Endothelial cell of umbilical vein (primary cell): Measurements from ENCODE around the gene ZNF708.

Source experiments
- EZH2 ChIP-seq: IDR thresholded peaks from 2 replicates; pipeline ENCODE4 v1.6.1; 2012; ENCODE audit warnings: borderline replicate concordance, low read depth, mild to moderate bottlenecking, moderate library complexity, low read length, inconsistent platforms; ENCODE audit not compliant: severe bottlenecking
- POLR2A ChIP-seq: IDR thresholded peaks from 2 replicates; pipeline ENCODE4 v1.6.1; 2012; ENCODE audit warnings: low read depth, mild to moderate bottlenecking, control low read depth, low read length
- TF ChIP-seq, protein P1 (sequence below), 2 donors: IDR thresholded peaks; 1 replicate in 1 of 2; 2 replicates in 1 of 2; pipeline ENCODE4 v1.5.1; 2011; ENCODE audit warnings: low read length in 2 of 2, mild to moderate bottlenecking in 2 of 2, moderate library complexity in 2 of 2, control low read depth in 1 of 2, inconsistent platforms in 1 of 2, low read depth in 1 of 2; ENCODE audit not compliant: insufficient read depth in 1 of 2; ENCODE audit errors: extremely low read depth in 1 of 2
- TF ChIP-seq, protein P2 (sequence below): IDR thresholded peaks from 2 replicates; pipeline ENCODE4 v1.6.1; 2011; ENCODE audit not compliant: insufficient read depth, insufficient read length

DNA sequence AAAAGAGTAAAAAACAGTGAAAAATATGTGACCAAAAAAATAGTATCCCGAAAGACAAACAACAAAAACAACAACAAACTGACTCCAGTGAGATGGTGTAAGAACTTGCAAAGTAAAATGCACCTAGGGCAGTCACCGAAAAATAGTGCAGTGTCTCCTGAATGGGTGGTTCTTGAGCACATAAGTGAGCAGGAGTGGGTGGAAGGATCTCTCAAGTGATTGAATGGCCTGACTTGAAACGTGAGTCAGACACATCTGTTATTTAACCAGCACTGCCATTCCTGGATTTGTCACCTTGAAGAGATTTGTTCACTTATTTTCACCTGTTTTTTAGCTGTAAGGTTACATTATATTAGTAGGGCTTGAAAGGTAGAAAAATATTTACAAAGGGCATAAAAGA, 33.1 kb upstream of the ZNF708 start:
- no peak for TF ChIP-seq POLR2A
- TF ChIP-seq, protein P1, sequence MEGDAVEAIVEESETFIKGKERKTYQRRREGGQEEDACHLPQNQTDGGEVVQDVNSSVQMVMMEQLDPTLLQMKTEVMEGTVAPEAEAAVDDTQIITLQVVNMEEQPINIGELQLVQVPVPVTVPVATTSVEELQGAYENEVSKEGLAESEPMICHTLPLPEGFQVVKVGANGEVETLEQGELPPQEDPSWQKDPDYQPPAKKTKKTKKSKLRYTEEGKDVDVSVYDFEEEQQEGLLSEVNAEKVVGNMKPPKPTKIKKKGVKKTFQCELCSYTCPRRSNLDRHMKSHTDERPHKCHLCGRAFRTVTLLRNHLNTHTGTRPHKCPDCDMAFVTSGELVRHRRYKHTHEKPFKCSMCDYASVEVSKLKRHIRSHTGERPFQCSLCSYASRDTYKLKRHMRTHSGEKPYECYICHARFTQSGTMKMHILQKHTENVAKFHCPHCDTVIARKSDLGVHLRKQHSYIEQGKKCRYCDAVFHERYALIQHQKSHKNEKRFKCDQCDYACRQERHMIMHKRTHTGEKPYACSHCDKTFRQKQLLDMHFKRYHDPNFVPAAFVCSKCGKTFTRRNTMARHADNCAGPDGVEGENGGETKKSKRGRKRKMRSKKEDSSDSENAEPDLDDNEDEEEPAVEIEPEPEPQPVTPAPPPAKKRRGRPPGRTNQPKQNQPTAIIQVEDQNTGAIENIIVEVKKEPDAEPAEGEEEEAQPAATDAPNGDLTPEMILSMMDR (IDR thresholded peaks at IDR 0.05; ENCODE audit: extremely low read depth in 1 of 2, insufficient read depth in 1 of 2, low read depth in 1 of 2, low read length in 2 of 2), result no peak
- no peak for TF ChIP-seq EZH2
- TF ChIP-seq, protein P2, sequence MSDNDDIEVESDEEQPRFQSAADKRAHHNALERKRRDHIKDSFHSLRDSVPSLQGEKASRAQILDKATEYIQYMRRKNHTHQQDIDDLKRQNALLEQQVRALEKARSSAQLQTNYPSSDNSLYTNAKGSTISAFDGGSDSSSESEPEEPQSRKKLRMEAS, result no peak
